Astrocyte (in vitro differentiated cells and primary cell): ENCODE measurements around the gene MATN1.

Experiments
- CTCF ChIP-seq: IDR thresholded peaks from 2 replicates; pipeline ENCODE4 v1.5.1; 2011; ENCODE audit warnings: low read depth, mild to moderate bottlenecking, inconsistent platforms, low read length, moderate library complexity; ENCODE audit not compliant: insufficient read depth
- EZH2 ChIP-seq: IDR thresholded peaks from 2 replicates; pipeline ENCODE4 v1.6.1; 2012; ENCODE audit warnings: mild to moderate bottlenecking, low read length, inconsistent platforms; ENCODE audit not compliant: insufficient read depth

- TF ChIP-seq CTCF (no peak), EZH2 (no peak)
These were observed 2.8 kb downstream of the MATN1 start for GRCh38 chr1:30720271-30721223.
